ENCODE results near the gene PNPLA2. TPM values are rescaled to one million over a fixed set of nuclear protein-coding genes. Genes with fewer than 3 reads are reported as not detected.

PNPLA2 gene
- total and polyA plus RNA-seq, 8 donors: 59.1 to 234 (median 95.9) TPM

- intact Hi-C loops (cut with DNase I): no loop called here
- Histone ChIP-seq H3K36me3 (no peaks in the 10 kb centered on the region), H3K4me3 (no peak overlapping the region), H3K27me3 (no peaks in the 10 kb centered on the region), H3K27ac (no peak overlapping the region), H3K9me3 (no peaks in the 10 kb centered on the region), H3K4me1 (peaks cover 0 to 4% (median 0%) of the 10 kb centered on the region in 3 donors)
- DNase-seq (no peak), FAIRE-seq (no peak), ATAC-seq (no peak)
- 73 to 81% methylated on average over 37 of the region's 37 CpGs for WGBS, 2 donors
- no peak for TF ChIP-seq CTCF (IDR thresholded peaks at IDR 0.05)
Observed at GRCh38 chr11:858762-859339, 40.1 kb downstream of the PNPLA2 start.

GRCh38 chr11:859394-860131, 40.8 kb downstream of the PNPLA2 start:
- Histone ChIP-seq H3K9me3 (no peaks in the 10 kb centered on the region), H3K27me3 (no peaks in the 10 kb centered on the region), H3K4me1 (peaks cover 0 to 4% (median 0%) of the 10 kb centered on the region in 3 donors), H3K4me3 (no peak overlapping the region), H3K36me3 (no peaks in the 10 kb centered on the region), H3K27ac (no peak overlapping the region)
- 40 to 48% methylated on average over 23 to 31 of the region's 31 CpGs for WGBS, 2 donors
- FAIRE-seq (no peak), ATAC-seq (peak; percentile 49 to 81 (median 77)), DNase-seq (peak in 4 of 6 donors; percentile 56 to 85 (median 82))
- TF ChIP-seq CTCF (IDR thresholded peaks at IDR 0.05): no peak
- intact Hi-C loops (cut with DNase I): no loop called here

DNA sequence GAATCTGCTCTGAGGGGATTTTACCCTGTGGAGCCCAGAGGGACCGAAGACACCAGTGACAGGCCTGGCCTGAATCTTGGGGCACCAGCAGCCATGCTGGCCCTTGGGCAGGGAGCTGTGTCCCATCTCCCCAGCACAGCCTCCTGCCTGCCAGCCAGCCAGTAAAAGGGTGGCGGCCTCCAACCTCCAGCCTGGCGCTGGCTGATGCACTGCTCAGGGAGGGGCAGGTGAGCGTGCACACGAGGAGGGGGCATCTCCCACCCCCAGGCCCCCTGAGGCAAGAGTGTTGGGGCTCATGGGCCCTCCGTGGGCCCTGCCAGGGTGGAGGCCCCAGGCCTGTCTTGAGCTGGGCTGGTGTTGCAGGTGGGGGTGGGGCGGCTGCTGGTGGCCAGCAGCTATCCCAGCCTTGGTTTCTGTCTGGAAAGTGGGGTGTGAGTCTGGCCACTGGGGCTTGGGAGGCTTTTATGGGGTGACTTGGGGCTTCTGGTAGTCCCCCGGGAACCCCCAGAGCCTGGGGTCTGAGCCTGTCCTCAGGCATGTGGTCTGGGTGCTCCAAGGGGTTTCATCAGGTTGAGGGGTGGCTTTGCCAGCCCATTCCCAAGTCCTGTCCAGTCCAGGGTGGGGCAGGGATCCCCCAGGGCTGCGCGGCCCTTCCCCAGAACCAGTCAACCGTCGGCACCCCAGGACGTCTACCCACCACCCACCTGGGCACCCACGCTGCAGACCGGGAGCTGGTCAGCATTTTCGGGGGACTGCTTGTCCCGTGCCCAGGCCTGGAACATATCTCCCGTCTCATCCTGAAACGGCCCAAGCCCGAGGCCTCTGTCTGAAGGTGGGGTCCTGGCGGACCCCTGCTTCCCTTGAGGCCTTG, 41.8 kb downstream of the PNPLA2 start:
- Histone ChIP-seq H3K9me3 (no peaks in the 10 kb centered on the region), H3K36me3 (no peaks in the 10 kb centered on the region), H3K4me3 (no peak overlapping the region), H3K27me3 (no peaks in the 10 kb centered on the region), H3K4me1 (peaks cover 0 to 4% (median 0%) of the 10 kb centered on the region in 3 donors), H3K27ac (no peak overlapping the region)
- 77 to 86% methylated on average over 21 of the region's 21 CpGs for WGBS, 2 donors
- FAIRE-seq (no peak), DNase-seq (no peak), ATAC-seq (peak in 2 of 4 donors; percentile 3 to 7)
- intact Hi-C loops (cut with DNase I): no loop called here
- no peak for TF ChIP-seq CTCF (IDR thresholded peaks at IDR 0.05)

DNA sequence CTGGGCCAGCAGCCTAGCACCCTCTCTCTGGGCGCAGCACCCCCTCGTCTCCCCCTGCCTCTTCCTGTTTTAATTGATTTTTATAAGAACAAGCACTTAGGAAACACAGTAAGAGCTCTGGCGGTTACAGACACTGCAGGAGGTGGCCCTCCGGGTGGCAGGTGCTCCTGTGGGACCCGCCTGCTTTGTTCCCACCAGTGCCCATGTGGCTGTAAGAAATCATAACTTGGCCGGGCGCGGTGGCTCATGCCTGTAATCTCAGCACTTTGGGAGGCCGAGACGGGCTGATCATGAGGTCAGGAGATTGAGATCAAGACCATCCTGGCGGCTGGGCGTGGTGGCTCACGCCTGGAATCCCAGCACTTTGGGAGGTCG, 42.4 kb downstream of the PNPLA2 start:
- intact Hi-C loops (cut with DNase I): no loop called here
- no peaks in the 10 kb centered on the region for H3K27me3 ChIP-seq
- ATAC-seq (no peak), DNase-seq (no peak), FAIRE-seq (no peak)
- 73 to 77% methylated on average over 14 of the region's 14 CpGs for WGBS, 2 donors
- peaks cover 0 to 4% (median 0%) of the 10 kb centered on the region in 3 donors for H3K4me1 ChIP-seq
- TF ChIP-seq CTCF (IDR thresholded peaks at IDR 0.05): no peak
- H3K9me3 ChIP-seq: no peaks in the 10 kb centered on the region
- H3K36me3 ChIP-seq: no peaks in the 10 kb centered on the region
- no peak overlapping the region for H3K4me3 ChIP-seq
- H3K27ac ChIP-seq: no peak overlapping the region
